Adrenal gland (tissue), 5 donors: ENCODE measurements around the gene MPG.

Source experiments
- POLR2A ChIP-seq, 2 donors: fragments of 450-650 bp; IDR thresholded peaks; one replicate each; pipeline ENCODE4 v1.6.1; 2017; ENCODE audit warnings: antibody characterized with exemption in 2 of 2, mild to moderate bottlenecking in 2 of 2, moderate library complexity in 1 of 2
- TF ChIP-seq, protein P1 (sequence below), 6 experiments: fragments of 450-650 bp in 4 of 6; fragments of 200-600 bp in 2 of 6; sonication (generic) in 1 of 6; IDR thresholded peaks; 1 replicate in 5 of 6; 2 replicates in 1 of 6; pipeline versions ENCODE4 v1.5.1 to v1.8.0; 2016 to 2021; ENCODE audit warnings: antibody characterized with exemption in 6 of 6, mild to moderate bottlenecking in 2 of 6, moderate library complexity in 1 of 6
- donor health status: DM: no; HTN: no; CAD: no.

- TF ChIP-seq POLR2A (IDR thresholded peaks at IDR 0.05): no peak
- TF ChIP-seq, protein P1, sequence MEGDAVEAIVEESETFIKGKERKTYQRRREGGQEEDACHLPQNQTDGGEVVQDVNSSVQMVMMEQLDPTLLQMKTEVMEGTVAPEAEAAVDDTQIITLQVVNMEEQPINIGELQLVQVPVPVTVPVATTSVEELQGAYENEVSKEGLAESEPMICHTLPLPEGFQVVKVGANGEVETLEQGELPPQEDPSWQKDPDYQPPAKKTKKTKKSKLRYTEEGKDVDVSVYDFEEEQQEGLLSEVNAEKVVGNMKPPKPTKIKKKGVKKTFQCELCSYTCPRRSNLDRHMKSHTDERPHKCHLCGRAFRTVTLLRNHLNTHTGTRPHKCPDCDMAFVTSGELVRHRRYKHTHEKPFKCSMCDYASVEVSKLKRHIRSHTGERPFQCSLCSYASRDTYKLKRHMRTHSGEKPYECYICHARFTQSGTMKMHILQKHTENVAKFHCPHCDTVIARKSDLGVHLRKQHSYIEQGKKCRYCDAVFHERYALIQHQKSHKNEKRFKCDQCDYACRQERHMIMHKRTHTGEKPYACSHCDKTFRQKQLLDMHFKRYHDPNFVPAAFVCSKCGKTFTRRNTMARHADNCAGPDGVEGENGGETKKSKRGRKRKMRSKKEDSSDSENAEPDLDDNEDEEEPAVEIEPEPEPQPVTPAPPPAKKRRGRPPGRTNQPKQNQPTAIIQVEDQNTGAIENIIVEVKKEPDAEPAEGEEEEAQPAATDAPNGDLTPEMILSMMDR (IDR thresholded peaks at IDR 0.05): no peak
These were observed 52.6 kb downstream of the MPG start for GRCh38 chr16:130533-131173.
